ENCODE data around the gene TM4SF5.

Gene TM4SF5

DNA sequence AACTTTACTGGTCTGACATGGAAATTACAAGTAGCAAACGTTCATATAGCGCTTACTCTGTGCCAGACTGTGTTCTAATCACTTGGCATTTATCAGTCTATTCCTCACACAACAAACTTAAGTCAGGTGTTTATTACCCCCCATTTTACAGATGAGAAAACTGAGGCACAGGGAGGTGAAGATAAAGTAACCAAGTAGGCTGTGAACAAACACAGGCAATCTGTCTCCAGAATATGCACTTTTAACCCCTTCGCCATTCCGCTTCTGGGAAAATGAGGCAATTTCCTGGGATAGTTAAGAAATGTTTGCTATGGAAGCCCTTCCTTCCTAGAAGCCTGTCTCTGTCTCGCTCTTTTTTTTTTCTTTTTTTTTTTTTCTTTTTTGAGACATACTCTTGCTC is 19.8 kb upstream of the TM4SF5 start:
- H3K36me3 ChIP-seq (ENCODE audit: control insufficient read depth, insufficient read depth, low read length): no peaks in the 10 kb centered on the region
- TF ChIP-seq, protein P1, sequence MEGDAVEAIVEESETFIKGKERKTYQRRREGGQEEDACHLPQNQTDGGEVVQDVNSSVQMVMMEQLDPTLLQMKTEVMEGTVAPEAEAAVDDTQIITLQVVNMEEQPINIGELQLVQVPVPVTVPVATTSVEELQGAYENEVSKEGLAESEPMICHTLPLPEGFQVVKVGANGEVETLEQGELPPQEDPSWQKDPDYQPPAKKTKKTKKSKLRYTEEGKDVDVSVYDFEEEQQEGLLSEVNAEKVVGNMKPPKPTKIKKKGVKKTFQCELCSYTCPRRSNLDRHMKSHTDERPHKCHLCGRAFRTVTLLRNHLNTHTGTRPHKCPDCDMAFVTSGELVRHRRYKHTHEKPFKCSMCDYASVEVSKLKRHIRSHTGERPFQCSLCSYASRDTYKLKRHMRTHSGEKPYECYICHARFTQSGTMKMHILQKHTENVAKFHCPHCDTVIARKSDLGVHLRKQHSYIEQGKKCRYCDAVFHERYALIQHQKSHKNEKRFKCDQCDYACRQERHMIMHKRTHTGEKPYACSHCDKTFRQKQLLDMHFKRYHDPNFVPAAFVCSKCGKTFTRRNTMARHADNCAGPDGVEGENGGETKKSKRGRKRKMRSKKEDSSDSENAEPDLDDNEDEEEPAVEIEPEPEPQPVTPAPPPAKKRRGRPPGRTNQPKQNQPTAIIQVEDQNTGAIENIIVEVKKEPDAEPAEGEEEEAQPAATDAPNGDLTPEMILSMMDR (IDR thresholded peaks at IDR 0.05; ENCODE audit: insufficient read depth, low read length, poor library complexity, severe bottlenecking): no peak
- H3K27me3 ChIP-seq (replicated peaks; ENCODE audit: control insufficient read depth, insufficient read depth, low read length): peaks cover 1% of the 10 kb centered on the region
- DNase-seq (ENCODE audit: extremely low read depth, insufficient read length): no peak
- H3K4me3 ChIP-seq (replicated peaks; ENCODE audit: low read depth, low read length): no peak overlapping the region

DNA sequence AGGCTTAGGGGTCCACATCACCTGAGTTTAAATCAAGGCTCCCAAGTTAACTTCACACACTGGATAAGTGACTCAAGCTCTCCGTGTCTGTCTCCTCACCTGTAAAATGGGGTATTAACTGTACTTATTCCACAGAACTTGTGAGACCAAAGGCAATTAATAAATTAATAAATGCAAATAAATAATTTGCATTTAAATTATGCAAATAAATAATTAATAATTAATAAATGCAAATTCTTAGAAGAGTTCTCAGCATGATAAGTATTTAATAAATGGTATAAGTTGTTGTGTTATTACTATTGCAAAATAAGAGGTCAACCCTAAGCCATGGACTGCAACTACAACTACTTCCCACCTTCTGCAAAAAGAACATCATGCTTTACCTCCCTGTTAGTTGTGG is 18.3 kb upstream of the TM4SF5 start:
- TF ChIP-seq, protein P1 (IDR thresholded peaks at IDR 0.05; ENCODE audit: insufficient read depth, low read length, poor library complexity, severe bottlenecking): no peak
- H3K36me3 ChIP-seq (ENCODE audit: control insufficient read depth, insufficient read depth, low read length): no peaks in the 10 kb centered on the region
- no peak overlapping the region for H3K4me3 ChIP-seq (replicated peaks; ENCODE audit: low read depth, low read length)
- H3K27me3 ChIP-seq (replicated peaks; ENCODE audit: control insufficient read depth, insufficient read depth, low read length): peaks cover 1% of the 10 kb centered on the region
- no peak for DNase-seq (ENCODE audit: extremely low read depth, insufficient read length)

GRCh38 chr17:4759776-4760236 is 11.9 kb upstream of the TM4SF5 start:
- H3K4me3 ChIP-seq (replicated peaks; ENCODE audit: low read depth, low read length): no peak overlapping the region
- H3K36me3 ChIP-seq (ENCODE audit: control insufficient read depth, insufficient read depth, low read length): no peaks in the 10 kb centered on the region
- no peak for DNase-seq (ENCODE audit: extremely low read depth, insufficient read length)
- H3K27me3 ChIP-seq (replicated peaks; ENCODE audit: control insufficient read depth, insufficient read depth, low read length): no peaks in the 10 kb centered on the region
- TF ChIP-seq, protein P1 (IDR thresholded peaks at IDR 0.05; ENCODE audit: insufficient read depth, low read length, poor library complexity, severe bottlenecking): no peak

- Histone ChIP-seq H3K36me3 (ENCODE audit: control insufficient read depth, insufficient read depth, low read length) (no peaks in the 10 kb centered on the region), H3K4me3 (replicated peaks; ENCODE audit: low read depth, low read length) (no peak overlapping the region), H3K27me3 (replicated peaks; ENCODE audit: control insufficient read depth, insufficient read depth, low read length) (no peaks in the 10 kb centered on the region)
- DNase-seq (ENCODE audit: extremely low read depth, insufficient read length): no peak
- TF ChIP-seq, protein P1 (IDR thresholded peaks at IDR 0.05; ENCODE audit: insufficient read depth, low read length, poor library complexity, severe bottlenecking): no peak
Observed at GRCh38 chr17:4764595-4764994, 7.1 kb upstream of the TM4SF5 start.

DNA sequence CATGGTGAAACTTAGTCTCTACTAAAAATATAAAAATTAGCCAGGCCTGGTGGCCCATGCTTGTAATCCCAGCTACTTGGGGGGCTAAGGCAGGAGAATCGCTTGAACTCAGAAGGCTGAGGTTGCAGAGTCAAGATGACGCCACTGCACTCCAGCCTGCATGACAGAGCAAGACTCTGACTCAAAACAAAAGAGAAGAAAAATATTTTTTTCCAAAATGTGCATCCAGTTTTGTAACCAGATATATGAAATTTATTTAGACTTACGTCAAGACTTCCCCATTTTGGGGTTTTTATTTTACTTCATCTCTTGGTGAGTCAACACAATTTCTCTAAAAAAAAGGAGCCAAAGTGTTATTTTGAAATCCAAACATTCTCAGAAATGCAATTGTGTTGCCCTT is 5.5 kb upstream of the TM4SF5 start:
- no peak for DNase-seq (ENCODE audit: extremely low read depth, insufficient read length)
- TF ChIP-seq, protein P1 (IDR thresholded peaks at IDR 0.05; ENCODE audit: insufficient read depth, low read length, poor library complexity, severe bottlenecking): no peak
- H3K36me3 ChIP-seq (ENCODE audit: control insufficient read depth, insufficient read depth, low read length): no peaks in the 10 kb centered on the region
- H3K27me3 ChIP-seq (replicated peaks; ENCODE audit: control insufficient read depth, insufficient read depth, low read length): no peaks in the 10 kb centered on the region
- no peak overlapping the region for H3K4me3 ChIP-seq (replicated peaks; ENCODE audit: low read depth, low read length)

DNA sequence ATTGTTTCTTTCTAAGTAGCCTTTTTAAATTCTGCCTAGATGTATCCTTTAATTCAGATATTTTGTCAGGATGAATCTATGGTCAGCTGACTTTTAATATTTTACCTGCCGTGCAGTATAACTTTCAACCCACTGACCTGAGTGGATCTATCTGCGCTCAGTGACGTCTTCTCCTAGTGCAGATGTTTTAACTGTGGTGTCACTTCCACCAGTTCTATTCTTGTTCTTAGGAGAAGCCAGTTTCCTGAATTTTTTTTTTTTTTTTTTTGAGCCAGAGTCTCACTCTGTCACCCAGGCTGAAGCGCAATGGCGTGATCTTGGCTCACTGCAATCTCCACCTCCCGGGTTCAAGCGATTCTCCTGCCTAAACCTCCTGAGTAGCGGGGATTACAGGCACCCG is 5.0 kb upstream of the TM4SF5 start:
- no peaks in the 10 kb centered on the region for H3K27me3 ChIP-seq (replicated peaks; ENCODE audit: control insufficient read depth, insufficient read depth, low read length)
- H3K4me3 ChIP-seq (replicated peaks; ENCODE audit: low read depth, low read length): no peak overlapping the region
- no peaks in the 10 kb centered on the region for H3K36me3 ChIP-seq (ENCODE audit: control insufficient read depth, insufficient read depth, low read length)
- DNase-seq (ENCODE audit: extremely low read depth, insufficient read length): no peak
- TF ChIP-seq, protein P1 (IDR thresholded peaks at IDR 0.05; ENCODE audit: insufficient read depth, low read length, poor library complexity, severe bottlenecking): no peak

All from GM06990 (cell line).